Measurements from ENCODE around the gene TJAP1. TPM values are rescaled to one million over a fixed set of nuclear protein-coding genes. Genes with fewer than 3 reads are reported as not detected.

Gene TJAP1
- total RNA-seq, 1 donor from 2014 or later = 52.1 TPM

- H3K4me3 Mint-ChIP-seq = no peak overlapping the region
- no peak for DNase-seq (ENCODE audit: low read depth, low spot score)
- H3K27ac Mint-ChIP-seq (ENCODE audit: unreplicated experiment) = no peak overlapping the region
- H3K4me1 Mint-ChIP-seq = peaks cover 4% of the 10 kb centered on the region
- no peaks in the 10 kb centered on the region for H3K9me3 Mint-ChIP-seq
- no peaks in the 10 kb centered on the region for H3K27me3 Mint-ChIP-seq (ENCODE audit: low read depth)
- H3K36me3 Mint-ChIP-seq (ENCODE audit: low read depth) = peaks cover 2% of the 10 kb centered on the region
- no peak for TF ChIP-seq CTCF (conservative IDR thresholded peaks at IDR 0.05)
These were observed 39.7 kb upstream of the TJAP1 start for GRCh38 chr6:43437700-43438099.

- H3K27ac Mint-ChIP-seq (ENCODE audit: unreplicated experiment) = no peak overlapping the region
These were observed 34.4 kb upstream of the TJAP1 start for GRCh38 chr6:43442935-43443334.

GRCh38 chr6:43444036-43444435 is 33.3 kb upstream of the TJAP1 start:
- no peak for DNase-seq (ENCODE audit: low read depth, low spot score)
- no peak overlapping the region for H3K4me3 Mint-ChIP-seq
- no peaks in the 10 kb centered on the region for H3K9me3 Mint-ChIP-seq
- H3K36me3 Mint-ChIP-seq (ENCODE audit: low read depth) = no peaks in the 10 kb centered on the region
- no peaks in the 10 kb centered on the region for H3K27me3 Mint-ChIP-seq (ENCODE audit: low read depth)
- H3K27ac Mint-ChIP-seq (ENCODE audit: unreplicated experiment) = peak overlapping the region; percentile 8
- no peaks in the 10 kb centered on the region for H3K4me1 Mint-ChIP-seq
- TF ChIP-seq CTCF (conservative IDR thresholded peaks at IDR 0.05) = no peak

More at GRCh38 chr6:43442935-43443334, 34.4 kb upstream of the TJAP1 start:
- no peak for TF ChIP-seq CTCF (conservative IDR thresholded peaks at IDR 0.05)
- no peaks in the 10 kb centered on the region for H3K9me3 Mint-ChIP-seq
- peaks cover 2% of the 10 kb centered on the region for H3K36me3 Mint-ChIP-seq (ENCODE audit: low read depth)
- H3K4me3 Mint-ChIP-seq = no peak overlapping the region
- DNase-seq (ENCODE audit: low read depth, low spot score) = no peak
- H3K27me3 Mint-ChIP-seq (ENCODE audit: low read depth) = no peaks in the 10 kb centered on the region
- no peaks in the 10 kb centered on the region for H3K4me1 Mint-ChIP-seq

GRCh38 chr6:43444582-43444981 is 32.8 kb upstream of the TJAP1 start:
- H3K9me3 Mint-ChIP-seq = no peaks in the 10 kb centered on the region
- no peak for DNase-seq (ENCODE audit: low read depth, low spot score)
- no peaks in the 10 kb centered on the region for H3K36me3 Mint-ChIP-seq (ENCODE audit: low read depth)
- no peaks in the 10 kb centered on the region for H3K4me1 Mint-ChIP-seq
- peak overlapping the region; percentile 78 for H3K27ac Mint-ChIP-seq (ENCODE audit: unreplicated experiment)
- H3K4me3 Mint-ChIP-seq = no peak overlapping the region
- H3K27me3 Mint-ChIP-seq (ENCODE audit: low read depth) = no peaks in the 10 kb centered on the region
- no peak for TF ChIP-seq CTCF (conservative IDR thresholded peaks at IDR 0.05)

- H3K36me3 Mint-ChIP-seq (ENCODE audit: low read depth) = no peaks in the 10 kb centered on the region
- H3K27me3 Mint-ChIP-seq (ENCODE audit: low read depth) = no peaks in the 10 kb centered on the region
- no peaks in the 10 kb centered on the region for H3K9me3 Mint-ChIP-seq
- no peak overlapping the region for H3K4me3 Mint-ChIP-seq
- H3K4me1 Mint-ChIP-seq = no peaks in the 10 kb centered on the region
- no peak for DNase-seq (ENCODE audit: low read depth, low spot score)
- TF ChIP-seq CTCF (conservative IDR thresholded peaks at IDR 0.05) = no peak
- no peak overlapping the region for H3K27ac Mint-ChIP-seq (ENCODE audit: unreplicated experiment)
These were observed 31.8 kb upstream of the TJAP1 start for GRCh38 chr6:43445576-43445975.

GRCh38 chr6:43447604-43448003 is 29.8 kb upstream of the TJAP1 start:
- no peaks in the 10 kb centered on the region for H3K36me3 Mint-ChIP-seq (ENCODE audit: low read depth)
- H3K27me3 Mint-ChIP-seq (ENCODE audit: low read depth) = no peaks in the 10 kb centered on the region
- no peak for TF ChIP-seq CTCF (conservative IDR thresholded peaks at IDR 0.05)
- no peak for DNase-seq (ENCODE audit: low read depth, low spot score)
- no peak overlapping the region for H3K27ac Mint-ChIP-seq (ENCODE audit: unreplicated experiment)
- H3K4me1 Mint-ChIP-seq = no peaks in the 10 kb centered on the region
- no peaks in the 10 kb centered on the region for H3K9me3 Mint-ChIP-seq
- H3K4me3 Mint-ChIP-seq = no peak overlapping the region

Measured in neural crest cell (in vitro differentiated cells).